GM10266 (cell line): Measurements from ENCODE around the gene UCP2.

ENCODE experiments used
- DNase-seq: peaks from one replicate; pipeline ENCODE4 v3.0.0; 2012; ENCODE audit errors: extremely low spot score
- CTCF ChIP-seq: IDR thresholded peaks from 2 replicates; pipeline ENCODE4 v1.5.1; 2012; ENCODE audit warnings: mild to moderate bottlenecking, low read depth; ENCODE audit not compliant: control insufficient read depth, insufficient read depth; ENCODE audit errors: missing control alignments

The UCP2 gene

GRCh38 chr11:73972620-73973449 is 9.8 kb downstream of the UCP2 start:
- no peak for DNase-seq
- no peak for TF ChIP-seq CTCF

GRCh38 chr11:73972187-73972586 is 10.5 kb downstream of the UCP2 start:
- DNase-seq = no peak
- no peak for TF ChIP-seq CTCF

GRCh38 chr11:73971175-73971719 is 11.4 kb downstream of the UCP2 start:
- TF ChIP-seq CTCF = no peak
- DNase-seq = no peak

- no peak for DNase-seq
- no peak for TF ChIP-seq CTCF
Observed at GRCh38 chr11:73969991-73970800, 12.4 kb downstream of the UCP2 start.

GRCh38 chr11:73969091-73969490 is 13.6 kb downstream of the UCP2 start:
- TF ChIP-seq CTCF = no peak

GRCh38 chr11:73968356-73968966 is 14.2 kb downstream of the UCP2 start:
- no peak for DNase-seq
- TF ChIP-seq CTCF = no peak

More at GRCh38 chr11:73969091-73969490, 13.6 kb downstream of the UCP2 start:
- no peak for DNase-seq
